ENCODE measurements around the gene BACH2.

Gene BACH2

GRCh38 chr6:90249034-90249433 is 47.6 kb downstream of the BACH2 start:
- TF ChIP-seq REST (IDR thresholded peaks at IDR 0.05; ENCODE audit: insufficient read depth in 1 of 2, low read depth in 2 of 2, low read length in 2 of 2) (no peak), SIN3A (IDR thresholded peaks at IDR 0.05; ENCODE audit: borderline replicate concordance, insufficient read depth, low read length) (no peak), FOXP2 (optimal IDR thresholded peaks at IDR 0.05; ENCODE audit: borderline replicate concordance, extremely low read depth, extremely low read length, insufficient read depth) (no peak), TAF1 (IDR thresholded peaks at IDR 0.05; ENCODE audit: borderline replicate concordance, insufficient read depth, low read length) (no peak), POLR2AphosphoS5 (IDR thresholded peaks at IDR 0.05; ENCODE audit: low read depth, low read length) (no peak)

GRCh38 chr6:90247262-90247661 is 49.4 kb downstream of the BACH2 start:
- TF ChIP-seq TAF1 (IDR thresholded peaks at IDR 0.05; ENCODE audit: borderline replicate concordance, insufficient read depth, low read length): no peak
- 0 out of 2 replicates have a peak, but pooled peaks have one; percentile 46 for TF ChIP-seq POLR2AphosphoS5 (IDR thresholded peaks at IDR 0.05; ENCODE audit: low read depth, low read length)

GRCh38 chr6:90241229-90241880 is 55.3 kb downstream of the BACH2 start:
- TF ChIP-seq REST (IDR thresholded peaks at IDR 0.05; ENCODE audit: insufficient read depth in 1 of 2, low read depth in 2 of 2, low read length in 2 of 2): no peak
- TF ChIP-seq FOXP2 (optimal IDR thresholded peaks at IDR 0.05; ENCODE audit: borderline replicate concordance, extremely low read depth, extremely low read length, insufficient read depth): no peak
- TF ChIP-seq POLR2AphosphoS5 (IDR thresholded peaks at IDR 0.05; ENCODE audit: low read depth, low read length): no peak; the same call in 1 of the 2 replicates
- no peak for TF ChIP-seq SIN3A (IDR thresholded peaks at IDR 0.05; ENCODE audit: borderline replicate concordance, insufficient read depth, low read length)
- no peak for TF ChIP-seq TAF1 (IDR thresholded peaks at IDR 0.05; ENCODE audit: borderline replicate concordance, insufficient read depth, low read length)

GRCh38 chr6:90238496-90239266 is 58.0 kb downstream of the BACH2 start:
- TF ChIP-seq POLR2AphosphoS5 (IDR thresholded peaks at IDR 0.05; ENCODE audit: low read depth, low read length): no peak

- TF ChIP-seq POLR2AphosphoS5 (IDR thresholded peaks at IDR 0.05; ENCODE audit: low read depth, low read length): no peak
- no peak for TF ChIP-seq FOXP2 (optimal IDR thresholded peaks at IDR 0.05; ENCODE audit: borderline replicate concordance, extremely low read depth, extremely low read length, insufficient read depth)
- no peak for TF ChIP-seq TAF1 (IDR thresholded peaks at IDR 0.05; ENCODE audit: borderline replicate concordance, insufficient read depth, low read length)
- TF ChIP-seq REST (IDR thresholded peaks at IDR 0.05; ENCODE audit: insufficient read depth in 1 of 2, low read depth in 2 of 2, low read length in 2 of 2): no peak
- no peak for TF ChIP-seq SIN3A (IDR thresholded peaks at IDR 0.05; ENCODE audit: borderline replicate concordance, insufficient read depth, low read length)
Observed at GRCh38 chr6:90237350-90237990, 59.2 kb downstream of the BACH2 start.

- TF ChIP-seq TAF1 (IDR thresholded peaks at IDR 0.05; ENCODE audit: borderline replicate concordance, insufficient read depth, low read length) (no peak), REST (IDR thresholded peaks at IDR 0.05; ENCODE audit: insufficient read depth in 1 of 2, low read depth in 2 of 2, low read length in 2 of 2) (no peak), FOXP2 (optimal IDR thresholded peaks at IDR 0.05; ENCODE audit: borderline replicate concordance, extremely low read depth, extremely low read length, insufficient read depth) (no peak), POLR2AphosphoS5 (IDR thresholded peaks at IDR 0.05; ENCODE audit: low read depth, low read length) (no peak), SIN3A (IDR thresholded peaks at IDR 0.05; ENCODE audit: borderline replicate concordance, insufficient read depth, low read length) (no peak)
Observed at GRCh38 chr6:90233994-90234393, 62.6 kb downstream of the BACH2 start.

Data from PFSK-1 (cell line).